HCT116 (cell line): ENCODE data around the gene PTCH2. TPM values are rescaled to one million over a fixed set of nuclear protein-coding genes. Genes with fewer than 3 reads are reported as not detected.
"Not testable (repeated sequence)": the region's sequence is repeated elsewhere in the genome, so short reads cannot be mapped to it uniquely, and the experiment has no call there.

Experiments
- ATAC-seq: fragments of 200-7000 bp; cut with Tn5 transposase; 2 replicates; pipeline ENCODE4 v1.9.1; 2020; ENCODE audit warnings: mild to moderate bottlenecking, moderate library complexity
- BruUV-seq: library from RNA; stranded (reverse); fragments of 400-500 nt; replicated peaks from 2 replicates; lab custom pipeline; 2021; lab: Mats Ljungman, UMichigan
- CTCF ChIA-PET: fragments of 300-600 bp; sonication (Branson Sonifier 250); formaldehyde crosslinking; loops from one replicate; lab custom pipeline; 2021; ENCODE audit warnings: antibody characterized with exemption; lab: Charles Lee
- POLR2A ChIA-PET: fragments of 300-600, 350-600 bp; sonication (Branson Sonifier 250); formaldehyde crosslinking; loops from one replicate; lab custom pipeline; 2021; ENCODE audit warnings: antibody characterized with exemption; lab: Charles Lee
- RAD21 ChIA-PET, 2 experiments: fragments of 300-600 bp; sonication (Branson Sonifier 250); formaldehyde crosslinking; loops; one replicate each; lab custom pipeline; 2023; ENCODE audit warnings: low total read pairs in 2 of 2; ENCODE audit not compliant: uncharacterized antibody in 2 of 2, unreplicated experiment in 2 of 2, low non-redundant PET in 1 of 2; lab: Charles Lee
- DNase-seq: peaks from one replicate; pipeline ENCODE4 v3.0.0-alpha.2; 2010; ENCODE audit warnings: low read depth, low spot score
- H2AFZ ChIP-seq: fragments of 200-600 bp; shearing (Covaris generic), sonication (generic); 2 replicates; pipeline ENCODE4 v1.6.1; 2017; ENCODE audit warnings: low read depth, mixed run types, mixed read lengths, antibody characterized with exemption, low read length; ENCODE audit not compliant: poor library complexity, severe bottlenecking
- H3K27ac ChIP-seq: 2 replicates; pipeline ENCODE4 v1.5.1; 2012; ENCODE audit warnings: low read depth, low read length
- H3K27me3 ChIP-seq: fragments of 200-600 bp; sonication (generic); 2 replicates; pipeline ENCODE4 v1.6.1; 2016; ENCODE audit warnings: mixed run types, low read length, mixed read lengths; ENCODE audit not compliant: insufficient read depth
- H3K36me3 ChIP-seq, 2 experiments: fragments of 200-500 bp in 1 of 2; fragments of 200-600 bp in 1 of 2; sonication (Bioruptor generic) in 1 of 2; sonication (generic) in 1 of 2; 2 replicates each; pipeline versions ENCODE4 v1.5.1 to v1.6.1; 2014 to 2016; ENCODE audit warnings: low read length in 2 of 2, inconsistent platforms in 1 of 2, mixed read lengths in 1 of 2, mixed run types in 1 of 2; ENCODE audit not compliant: insufficient read depth in 2 of 2, control insufficient read depth in 1 of 2
- H3K4me1 ChIP-seq, 2 experiments: fragments of 200-600 bp in 1 of 2; sonication (generic) in 1 of 2; 2 replicates each; pipeline versions ENCODE4 v1.5.1 to v1.6.1; 2012 to 2017; ENCODE audit warnings: low read length in 2 of 2, inconsistent platforms in 1 of 2, mild to moderate bottlenecking in 1 of 2, mixed read lengths in 1 of 2, mixed run types in 1 of 2, moderate library complexity in 1 of 2; ENCODE audit not compliant: insufficient read depth in 2 of 2, control insufficient read depth in 1 of 2
- H3K4me2 ChIP-seq: fragments of 200-600 bp; sonication (generic); 2 replicates; pipeline ENCODE4 v1.6.1; 2017; ENCODE audit warnings: mixed run types, low read length, mixed read lengths
- H3K4me3 ChIP-seq, 2 experiments: fragments of 200-600 bp in 1 of 2; sonication (generic) in 1 of 2; replicated peaks in 1 of 2; 2 replicates each; pipeline ENCODE4 v1.5.1; 2011 to 2016; ENCODE audit warnings: low read length in 2 of 2, control low read depth in 1 of 2, low read depth in 1 of 2, mild to moderate bottlenecking in 1 of 2, mixed read lengths in 1 of 2, mixed run types in 1 of 2
- H3K79me2 ChIP-seq: fragments of 200-600 bp; sonication (generic); 2 replicates; pipeline ENCODE4 v1.6.1; 2017; ENCODE audit warnings: mild to moderate bottlenecking, mixed run types, low read length, moderate library complexity, mixed read lengths; ENCODE audit not compliant: insufficient read depth
- H3K9ac ChIP-seq: fragments of 200-600 bp; sonication (generic); 2 replicates; pipeline ENCODE4 v1.6.1; 2016; ENCODE audit warnings: low read length, mixed read lengths
- H3K9me2 ChIP-seq: fragments of 200-600 bp; sonication (generic), shearing (Covaris generic); 2 replicates; pipeline ENCODE4 v1.6.1; 2017; ENCODE audit warnings: mixed run types, mild to moderate bottlenecking, moderate library complexity; ENCODE audit not compliant: insufficient read depth
- H3K9me3 ChIP-seq, 2 experiments: fragments of 200-500 bp in 1 of 2; fragments of 200-600 bp in 1 of 2; sonication (Bioruptor generic) in 1 of 2; sonication (generic) in 1 of 2; 2 replicates each; pipeline ENCODE4 v1.6.1; 2014 to 2017; ENCODE audit warnings: low read length in 2 of 2, mixed read lengths in 2 of 2, inconsistent platforms in 1 of 2, low read depth in 1 of 2, mild to moderate bottlenecking in 1 of 2, mixed run types in 1 of 2, moderate library complexity in 1 of 2; ENCODE audit not compliant: control insufficient read depth in 1 of 2, insufficient read depth in 1 of 2
- H4K20me1 ChIP-seq: fragments of 200-600 bp; sonication (generic), shearing (Covaris generic); 2 replicates; pipeline ENCODE4 v1.6.1; 2017; ENCODE audit warnings: mixed run types, mild to moderate bottlenecking, moderate library complexity; ENCODE audit not compliant: insufficient read depth
- ATF3 ChIP-seq: IDR thresholded peaks from 2 replicates; pipeline ENCODE4 v1.6.1; 2012
- CEBPB ChIP-seq: IDR thresholded peaks from 2 replicates; pipeline ENCODE4 v1.6.1; 2012; ENCODE audit warnings: low read depth
- CTCF ChIP-seq, 3 experiments: fragments of 200-600 bp in 1 of 3; sonication (generic) in 1 of 3; IDR thresholded peaks in 2 of 3; conservative IDR thresholded peaks in 1 of 3; 2 replicates each; pipeline ENCODE4 v1.5.1; 2012 to 2017; ENCODE audit warnings: low read depth in 2 of 3, low read length in 2 of 3, antibody characterized with exemption in 1 of 3, borderline replicate concordance in 1 of 3, control low read depth in 1 of 3, mild to moderate bottlenecking in 1 of 3, mixed read lengths in 1 of 3, mixed run types in 1 of 3, moderate library complexity in 1 of 3; ENCODE audit not compliant: insufficient read depth in 1 of 3
- ELF1 ChIP-seq: IDR thresholded peaks from 2 replicates; pipeline ENCODE4 v1.6.1; 2012; ENCODE audit warnings: low read depth, borderline replicate concordance
- EZH2 ChIP-seq: fragments of 200-600 bp; sonication (generic); IDR thresholded peaks from 2 replicates; pipeline ENCODE4 v1.6.1; 2017; ENCODE audit warnings: antibody characterized with exemption, mixed run types
- EZH2phosphoT487 ChIP-seq: fragments of 200-600 bp; IDR thresholded peaks from 2 replicates; pipeline ENCODE4 v1.6.1; 2018; ENCODE audit warnings: antibody characterized with exemption, borderline replicate concordance
- FOSL1 ChIP-seq: IDR thresholded peaks from 2 replicates; pipeline ENCODE4 v1.6.1; 2012; ENCODE audit warnings: low read depth
- RAD21 ChIP-seq: IDR thresholded peaks from 2 replicates; pipeline ENCODE4 v1.6.1; 2012; ENCODE audit warnings: low read depth, mild to moderate bottlenecking
- SIN3A ChIP-seq: IDR thresholded peaks from 2 replicates; pipeline ENCODE4 v1.6.1; 2012; ENCODE audit warnings: low read depth
- SRF ChIP-seq: IDR thresholded peaks from 2 replicates; pipeline ENCODE4 v1.6.1; 2012; ENCODE audit warnings: low read depth
- ZBTB33 ChIP-seq: IDR thresholded peaks from 2 replicates; pipeline ENCODE4 v1.6.1; 2011; ENCODE audit warnings: mild to moderate bottlenecking, low read length, moderate library complexity; ENCODE audit not compliant: insufficient replicate concordance; ENCODE audit errors: extremely low read depth
- ZFX ChIP-seq: fragments of 450-650 bp; IDR thresholded peaks from 2 replicates; pipeline ENCODE4 v1.6.1; 2017
- intact Hi-C: fragments of 100-400 bp; cut with micrococcal nuclease; formaldehyde crosslinking; loops from 2 replicates; pipeline ENCODE4 v1.10.0; 2022
- total RNA-seq: library from RNA; stranded (reverse); gene quantifications from one replicate; pipeline ENCODE4 v1.2.1, GENCODE V29; 2021; ENCODE audit not compliant: unreplicated experiment
- TF ChIP-seq, protein P1 (sequence below): IDR thresholded peaks from 2 replicates; pipeline ENCODE4 v1.6.1; 2012; ENCODE audit warnings: low read depth

Gene PTCH2
- total RNA-seq, 1 experiment from 2014 or later: 1.3 TPM

GRCh38 chr1:44817307-44817706, 25.7 kb downstream of the PTCH2 start:
- intact Hi-C loops: no loop called here
- no peak for DNase-seq
- Histone ChIP-seq H3K36me3 (no peaks in the 10 kb centered on the region), H3K79me2 (no peaks in the 10 kb centered on the region), H3K9me2 (no peaks in the 10 kb centered on the region), H3K4me1 (peaks cover 11 to 39% of the 10 kb centered on the region in 2 experiments), H3K9me3 (no peaks in the 10 kb centered on the region), H3K27me3 (no peaks in the 10 kb centered on the region), H3K27ac (no peak overlapping the region), H3K4me2 (no peak overlapping the region), H4K20me1 (no peaks in the 10 kb centered on the region), H3K4me3 (no peak overlapping the region), H3K9ac (no peak overlapping the region), H2AFZ (no peak overlapping the region)
- RAD21 ChIA-PET: interaction anchor here (0.6 to 0.9 kb wide), 2 partner anchors 20 to 24 kb away, joined by 3 read pairs; no protein-coding TSS in a partner anchor
- TF ChIP-seq ELF1 (no peak), SIN3A (no peak), ZFX (no peak), SRF (no peak), CTCF (IDR thresholded peaks at IDR 0.05 in 2 of 3, conservative IDR thresholded peaks at IDR 0.05 in 1 of 3; ENCODE audit: borderline replicate concordance in 1 of 3, insufficient read depth in 1 of 3, low read depth in 2 of 3, low read length in 2 of 3) (no peak), ATF3 (no peak), EZH2phosphoT487 (no peak), EZH2 (no peak), RAD21 (no peak), ZBTB33 (no peak), FOSL1 (no peak), CEBPB (no peak)
- TF ChIP-seq, protein P1, sequence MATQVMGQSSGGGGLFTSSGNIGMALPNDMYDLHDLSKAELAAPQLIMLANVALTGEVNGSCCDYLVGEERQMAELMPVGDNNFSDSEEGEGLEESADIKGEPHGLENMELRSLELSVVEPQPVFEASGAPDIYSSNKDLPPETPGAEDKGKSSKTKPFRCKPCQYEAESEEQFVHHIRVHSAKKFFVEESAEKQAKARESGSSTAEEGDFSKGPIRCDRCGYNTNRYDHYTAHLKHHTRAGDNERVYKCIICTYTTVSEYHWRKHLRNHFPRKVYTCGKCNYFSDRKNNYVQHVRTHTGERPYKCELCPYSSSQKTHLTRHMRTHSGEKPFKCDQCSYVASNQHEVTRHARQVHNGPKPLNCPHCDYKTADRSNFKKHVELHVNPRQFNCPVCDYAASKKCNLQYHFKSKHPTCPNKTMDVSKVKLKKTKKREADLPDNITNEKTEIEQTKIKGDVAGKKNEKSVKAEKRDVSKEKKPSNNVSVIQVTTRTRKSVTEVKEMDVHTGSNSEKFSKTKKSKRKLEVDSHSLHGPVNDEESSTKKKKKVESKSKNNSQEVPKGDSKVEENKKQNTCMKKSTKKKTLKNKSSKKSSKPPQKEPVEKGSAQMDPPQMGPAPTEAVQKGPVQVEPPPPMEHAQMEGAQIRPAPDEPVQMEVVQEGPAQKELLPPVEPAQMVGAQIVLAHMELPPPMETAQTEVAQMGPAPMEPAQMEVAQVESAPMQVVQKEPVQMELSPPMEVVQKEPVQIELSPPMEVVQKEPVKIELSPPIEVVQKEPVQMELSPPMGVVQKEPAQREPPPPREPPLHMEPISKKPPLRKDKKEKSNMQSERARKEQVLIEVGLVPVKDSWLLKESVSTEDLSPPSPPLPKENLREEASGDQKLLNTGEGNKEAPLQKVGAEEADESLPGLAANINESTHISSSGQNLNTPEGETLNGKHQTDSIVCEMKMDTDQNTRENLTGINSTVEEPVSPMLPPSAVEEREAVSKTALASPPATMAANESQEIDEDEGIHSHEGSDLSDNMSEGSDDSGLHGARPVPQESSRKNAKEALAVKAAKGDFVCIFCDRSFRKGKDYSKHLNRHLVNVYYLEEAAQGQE: no peak
- POLR2A ChIA-PET: interaction anchor here (0.8 to 9.1 kb wide), 5 partner anchors 9 to 96 kb away, joined by 3 to 200 read pairs (median 86); partner anchors contain the start of genes BTBD19, DYNLT4, PLK3 and RNU5D-1
- CTCF ChIA-PET: interaction anchor here (0.9 to 1.7 kb wide), 2 partner anchors 8 to 23 kb away, joined by 4 to 7 read pairs; partner anchors contain the start of gene BTBD19
- no TSS peak for BruUV-seq
- ATAC-seq: no peak

DNA sequence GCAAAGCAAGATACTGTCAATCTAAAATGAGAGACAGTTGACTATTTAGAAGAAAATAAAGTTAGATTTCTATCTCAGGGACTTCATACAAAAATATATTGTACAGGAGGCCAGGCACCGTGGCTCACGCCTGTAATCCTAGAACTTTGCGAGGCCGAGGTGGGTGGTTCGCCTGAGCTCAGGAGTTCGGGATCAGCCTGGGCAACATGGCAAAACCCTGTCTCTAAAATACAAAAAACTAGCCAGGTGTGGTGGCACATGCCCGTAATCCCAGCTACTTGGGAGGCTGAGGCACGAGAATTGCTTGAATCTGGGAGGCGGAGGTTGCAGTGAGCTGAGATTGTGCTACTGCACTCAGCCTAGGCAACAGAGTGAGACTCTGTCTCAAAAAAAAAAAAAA, 27.1 kb downstream of the PTCH2 start:
- DNase-seq, H4K20me1 ChIP-seq, ATAC-seq, RAD21 ChIA-PET, H3K36me3 ChIP-seq, H2AFZ ChIP-seq, intact Hi-C loops, H3K4me3 ChIP-seq, H3K9ac ChIP-seq, H3K9me3 ChIP-seq, H3K27me3 ChIP-seq, H3K9me2 ChIP-seq, BruUV-seq, H3K79me2 ChIP-seq, CTCF ChIA-PET, H3K27ac ChIP-seq, H3K4me2 ChIP-seq: not testable (repeated sequence)
- POLR2A ChIA-PET: interaction anchor here (0.8 to 9.1 kb wide), 2 partner anchors 8 to 94 kb away, joined by 3 to 200 read pairs; partner anchors contain the start of genes BTBD19 and DYNLT4
- peaks cover 22 to 53% of the 10 kb centered on the region in 2 experiments for H3K4me1 ChIP-seq
